Gastrocnemius medialis (tissue), 4 donors: ENCODE results near the gene PBRM1. TPM values are rescaled to one million over a fixed set of nuclear protein-coding genes. Genes with fewer than 3 reads are reported as not detected.

ENCODE experiments used
- ATAC-seq, 2 donors: fragments of 150-250 bp; one replicate each; pipeline ENCODE4 v1.9.1; 2016
- DNase-seq, 2 donors: peaks; one replicate each; pipeline ENCODE4 v3.0.0-alpha.2; 2019
- H3K27ac ChIP-seq, 4 donors: fragments of 200-600 bp; sonication (generic); 1 replicate in 1 of 4; 2 replicates in 3 of 4; pipeline ENCODE4 v1.5.1; 2016 to 2018; ENCODE audit warnings: mild to moderate bottlenecking in 2 of 4, moderate library complexity in 1 of 4
- H3K27me3 ChIP-seq, 3 donors: fragments of 200-600 bp; sonication (generic) in 2 of 3; 1 replicate in 1 of 3; 2 replicates in 2 of 3; pipeline versions ENCODE4 v1.5.1 to v1.6.0; 2016 to 2019; ENCODE audit warnings: mild to moderate bottlenecking in 1 of 3, moderate library complexity in 1 of 3
- H3K36me3 ChIP-seq, 2 donors: fragments of 200-600 bp; sonication (generic) in 1 of 2; one replicate each; pipeline ENCODE4 v1.5.1; 2017 to 2018
- H3K4me1 ChIP-seq, 2 donors: fragments of 200-600 bp; sonication (generic) in 1 of 2; one replicate each; pipeline ENCODE4 v1.5.1; 2016 to 2017; ENCODE audit warnings: mild to moderate bottlenecking in 2 of 2
- H3K4me3 ChIP-seq, 4 donors: fragments of 200-600 bp; sonication (generic) in 3 of 4; 1 replicate in 1 of 4; 2 replicates in 3 of 4; pipeline ENCODE4 v1.5.1; 2016 to 2019; ENCODE audit warnings: mild to moderate bottlenecking in 2 of 4
- H3K9me3 ChIP-seq, 3 donors: fragments of 200-600 bp; sonication (generic) in 2 of 3; 1 replicate in 1 of 3; 2 replicates in 2 of 3; pipeline ENCODE4 v1.5.1; 2016 to 2019
- CTCF ChIP-seq, 5 experiments: fragments of 450-650 bp in 3 of 5; fragments of 200-600 bp in 2 of 5; sonication (generic) in 2 of 5; IDR thresholded peaks in 4 of 5; conservative IDR thresholded peaks in 1 of 5; 1 replicate in 4 of 5; 2 replicates in 1 of 5; pipeline ENCODE4 v1.5.1; 2016 to 2019; ENCODE audit warnings: antibody characterized with exemption in 5 of 5, mild to moderate bottlenecking in 3 of 5, moderate library complexity in 3 of 5
- POLR2A ChIP-seq, 2 donors: fragments of 450-650 bp; IDR thresholded peaks; one replicate each; pipeline ENCODE4 v1.6.1; 2017; ENCODE audit warnings: antibody characterized with exemption in 2 of 2, mild to moderate bottlenecking in 2 of 2, moderate library complexity in 2 of 2
- in situ Hi-C, 4 donors: fragments of 200-750 bp; cut with MboI; loops; one replicate each; pipeline versions ENCODE4 v1.15.0 to v1.8.0; 2017; ENCODE audit warnings: low sequenced_read_pairs in 4 of 4
- intact Hi-C: fragments of 100-400 bp; cut with DNase I; formaldehyde crosslinking; loops from one replicate; pipeline ENCODE4 v1.15.1; 2023; ENCODE audit warnings: low total_unique reads
- total RNA-seq, 4 donors: library from RNA; depleted of rRNA; stranded (reverse); fragments of >200 nt; gene quantifications; one replicate each; pipeline versions ENCODE4 v1.1.0 to v1.2.3, GENCODE V29; 2016

PBRM1 gene
- total RNA-seq, 4 donors from 2014 or later: 22.9 to 45.2 (median 27.5) TPM

GRCh38 chr3:52704611-52705437 is 19.1 kb upstream of the PBRM1 start:
- DNase-seq (peak in 1 of 2 donors; percentile 42), ATAC-seq (peak; percentile 10 to 14)
- Histone ChIP-seq H3K9me3 (no peaks in the 10 kb centered on the region), H3K36me3 (peaks cover 0 to 19% of the 10 kb centered on the region in 2 donors), H3K27ac (peak overlapping the region; percentile 80 to 93 (median 85)), H3K4me1 (peaks cover 33 to 34% of the 10 kb centered on the region in 2 donors), H3K4me3 (peak overlapping the region; percentile 79 to 97 (median 94)), H3K27me3 (no peaks in the 10 kb centered on the region)
- intact Hi-C loops (loop anchor here (1.0 to 5.0 kb wide), 2 partner anchors 20 to 342 kb away; partner anchors contain the start of genes PBRM1 and SFMBT1), in situ Hi-C loops (no loop called here)
- TF ChIP-seq POLR2A (IDR thresholded peaks at IDR 0.05) (no peak), CTCF (IDR thresholded peaks at IDR 0.05 in 4 of 5, conservative IDR thresholded peaks at IDR 0.05 in 1 of 5) (no peak)

- ATAC-seq (no peak), DNase-seq (no peak)
- Histone ChIP-seq H3K4me3 (no peak overlapping the region), H3K36me3 (peaks cover 0 to 15% of the 10 kb centered on the region in 2 donors), H3K9me3 (no peaks in the 10 kb centered on the region), H3K4me1 (peaks cover 33 to 34% of the 10 kb centered on the region in 2 donors), H3K27me3 (no peaks in the 10 kb centered on the region), H3K27ac (peak overlapping the region in 2 of 4 donors; percentile 2 to 88)
- in situ Hi-C loops: no loop called here
- TF ChIP-seq CTCF (IDR thresholded peaks at IDR 0.05 in 4 of 5, conservative IDR thresholded peaks at IDR 0.05 in 1 of 5) (no peak), POLR2A (IDR thresholded peaks at IDR 0.05) (no peak)
- intact Hi-C loops: no loop called here
Measured at GRCh38 chr3:52703341-52703740, 17.6 kb upstream of the PBRM1 start.

- Histone ChIP-seq H3K4me1 (no peaks in the 10 kb centered on the region), H3K4me3 (no peak overlapping the region), H3K36me3 (peaks cover 12 to 57% of the 10 kb centered on the region in 2 donors), H3K9me3 (no peaks in the 10 kb centered on the region), H3K27me3 (no peaks in the 10 kb centered on the region), H3K27ac (no peak overlapping the region)
- intact Hi-C loops (no loop called here), in situ Hi-C loops (no loop called here)
- DNase-seq (no peak), ATAC-seq (no peak)
- TF ChIP-seq CTCF (IDR thresholded peaks at IDR 0.05 in 4 of 5, conservative IDR thresholded peaks at IDR 0.05 in 1 of 5) (no peak), POLR2A (IDR thresholded peaks at IDR 0.05) (no peak)
Measured at GRCh38 chr3:52697632-52697965, 11.9 kb upstream of the PBRM1 start.

- in situ Hi-C loops (no loop called here), intact Hi-C loops (no loop called here)
- Histone ChIP-seq H3K9me3 (no peaks in the 10 kb centered on the region), H3K4me3 (no peak overlapping the region), H3K4me1 (no peaks in the 10 kb centered on the region), H3K27me3 (no peaks in the 10 kb centered on the region), H3K27ac (no peak overlapping the region), H3K36me3 (peaks cover 12 to 62% of the 10 kb centered on the region in 2 donors)
- DNase-seq: no peak
- TF ChIP-seq CTCF (IDR thresholded peaks at IDR 0.05 in 4 of 5, conservative IDR thresholded peaks at IDR 0.05 in 1 of 5): no peak
- TF ChIP-seq POLR2A (IDR thresholded peaks at IDR 0.05): no peak
- no peak for ATAC-seq
Measured at GRCh38 chr3:52696830-52697631, 11.3 kb upstream of the PBRM1 start.
